Keratinocyte (primary cell): ENCODE measurements around the gene KEL.

Experiments
- CTCF ChIP-seq, 3 experiments: IDR thresholded peaks in 1 of 3; conservative IDR thresholded peaks in 1 of 3; optimal IDR thresholded peaks in 1 of 3; 2 replicates in 2 of 3; 3 replicates in 1 of 3; pipeline versions ENCODE3 to v1.5.1; 2011; ENCODE audit warnings: low read length in 3 of 3, mild to moderate bottlenecking in 3 of 3, moderate library complexity in 2 of 3, control low read depth in 1 of 3, inconsistent platforms in 1 of 3; ENCODE audit not compliant: insufficient read depth in 2 of 3; ENCODE audit errors: extremely low read depth in 1 of 3
- EZH2 ChIP-seq: IDR thresholded peaks from one replicate; pipeline ENCODE4 v1.6.1; 2012; ENCODE audit warnings: inconsistent platforms, mild to moderate bottlenecking, low read length, moderate library complexity

- TF ChIP-seq CTCF (optimal IDR thresholded peaks at IDR 0.05 in 1 of 3, IDR thresholded peaks at IDR 0.05 in 1 of 3, conservative IDR thresholded peaks at IDR 0.05 in 1 of 3; ENCODE audit: extremely low read depth in 1 of 3, insufficient read depth in 2 of 3, low read length in 3 of 3) (no peak), EZH2 (no peak)
Measured at GRCh38 chr7:142918901-142919300, 43.3 kb downstream of the KEL start.
